Activated effector memory CD4-positive, alpha-beta T cell treated with anti-CD3 and anti-CD28 coated beads, Interleukin-2, amount 50 U/mL, for 16 hours (primary cell): ENCODE measurements around the gene ESYT1.
"Not testable (repeated sequence)": the region's sequence is repeated elsewhere in the genome, so short reads cannot be mapped to it uniquely, and the experiment has no call there.

Experiments
- DNase-seq: peaks from one replicate; pipeline ENCODE4 v3.0.0-alpha.2; 2020

Gene ESYT1

GRCh38 chr12:56129206-56129941, 1.3 kb downstream of the ESYT1 start:
- DNase-seq = peak; percentile 90

- no peak for DNase-seq
Measured at GRCh38 chr12:56129942-56130495, 2.0 kb downstream of the ESYT1 start.

- no peak for DNase-seq
Measured at GRCh38 chr12:56130876-56131275, 2.8 kb downstream of the ESYT1 start.

- no peak for DNase-seq
Measured at GRCh38 chr12:56134897-56135296, 6.8 kb downstream of the ESYT1 start.

- DNase-seq = peak; percentile 58
Measured at GRCh38 chr12:56137853-56138571, 9.9 kb downstream of the ESYT1 start.

- DNase-seq = no peak
Measured at GRCh38 chr12:56141946-56142784, 14.1 kb downstream of the ESYT1 start.

- no peak for DNase-seq
Measured at GRCh38 chr12:56143217-56143616, 15.2 kb downstream of the ESYT1 start.

GRCh38 chr12:56143870-56144269, 15.8 kb downstream of the ESYT1 start:
- no peak for DNase-seq

- DNase-seq = no peak
Measured at GRCh38 chr12:56145217-56145616, 17.1 kb downstream of the ESYT1 start.

- DNase-seq = no peak
Measured at GRCh38 chr12:56146492-56147460, 18.7 kb downstream of the ESYT1 start.

GRCh38 chr12:56150563-56150962, 22.5 kb downstream of the ESYT1 start:
- no peak for DNase-seq

GRCh38 chr12:56151672-56152131, 23.6 kb downstream of the ESYT1 start:
- DNase-seq = peak; percentile 88

GRCh38 chr12:56152132-56152755, 24.2 kb downstream of the ESYT1 start, which contains the start of gene MYL6B:
MYL6B (plus strand) TSS chr12:56152587; CDS start chr12:56153919, 1,332 bp downstream.
- DNase-seq = peak; percentile 98

GRCh38 chr12:56152756-56153677, 24.9 kb downstream of the ESYT1 start:
- DNase-seq = no peak

- DNase-seq = no peak
Measured at GRCh38 chr12:56153678-56154065, 25.6 kb downstream of the ESYT1 start.

- no peak for DNase-seq
Measured at GRCh38 chr12:56154246-56154771, 26.2 kb downstream of the ESYT1 start.

- DNase-seq = no peak
Measured at GRCh38 chr12:56154818-56155217, 26.8 kb downstream of the ESYT1 start.

- DNase-seq = no peak
Measured at GRCh38 chr12:56155256-56155845, 27.3 kb downstream of the ESYT1 start.

GRCh38 chr12:56156464-56157200, 28.6 kb downstream of the ESYT1 start:
- not testable (repeated sequence) for DNase-seq
